Stimulated activated CD4-positive, alpha-beta T cell treated with anti-CD3 and anti-CD28 coated beads, Interleukin-2, amount 100 ng/mL, for 24 hours (primary cell): ENCODE measurements around the gene CBLB.

Experiments
- DNase-seq, 2 donors: peaks; one replicate each; pipeline ENCODE4 v3.0.0-alpha.2; 2020

CBLB gene

GRCh38 chr3:105845488-105845887 lies 23.3 kb downstream of the CBLB start:
- DNase-seq, result no peak

- DNase-seq, result no peak
Observed at GRCh38 chr3:105844704-105845103, 24.1 kb downstream of the CBLB start.

GRCh38 chr3:105843994-105844393 lies 24.8 kb downstream of the CBLB start:
- no peak for DNase-seq

GRCh38 chr3:105842943-105843342 lies 25.9 kb downstream of the CBLB start:
- no peak for DNase-seq

GRCh38 chr3:105842449-105842848 lies 26.4 kb downstream of the CBLB start:
- DNase-seq, result no peak

- DNase-seq, result no peak
Observed at GRCh38 chr3:105837947-105838346, 30.9 kb downstream of the CBLB start.

GRCh38 chr3:105837143-105837740 lies 31.6 kb downstream of the CBLB start:
- no peak for DNase-seq

- peak; percentile 21 to 62 for DNase-seq
Observed at GRCh38 chr3:105836533-105836932, 32.3 kb downstream of the CBLB start.

- DNase-seq, result no peak
Observed at GRCh38 chr3:105835606-105836005, 33.2 kb downstream of the CBLB start.

GRCh38 chr3:105834768-105835167 lies 34.0 kb downstream of the CBLB start:
- no peak for DNase-seq

GRCh38 chr3:105832644-105833043 lies 36.2 kb downstream of the CBLB start:
- DNase-seq, result no peak

GRCh38 chr3:105830836-105831235 lies 38.0 kb downstream of the CBLB start:
- no peak for DNase-seq

- no peak for DNase-seq
Observed at GRCh38 chr3:105829871-105830622, 38.8 kb downstream of the CBLB start.

- DNase-seq, result peak in 1 of 2 donors; percentile 39
Observed at GRCh38 chr3:105829229-105829628, 39.6 kb downstream of the CBLB start.

- DNase-seq, result no peak
Observed at GRCh38 chr3:105828703-105829102, 40.1 kb downstream of the CBLB start.

- DNase-seq, result peak in 1 of 2 donors; percentile 20
Observed at GRCh38 chr3:105827959-105828358, 40.9 kb downstream of the CBLB start.

- DNase-seq, result no peak
Observed at GRCh38 chr3:105826778-105827634, 41.8 kb downstream of the CBLB start.

GRCh38 chr3:105824129-105824528 lies 44.7 kb downstream of the CBLB start:
- no peak for DNase-seq

GRCh38 chr3:105823149-105823867 lies 45.5 kb downstream of the CBLB start:
- no peak for DNase-seq

- no peak for DNase-seq
Observed at GRCh38 chr3:105822171-105823123, 46.4 kb downstream of the CBLB start.

- no peak for DNase-seq
Observed at GRCh38 chr3:105821433-105821832, 47.4 kb downstream of the CBLB start.

- no peak for DNase-seq
Observed at GRCh38 chr3:105816833-105817232, 52.0 kb downstream of the CBLB start.
